GM06990 (cell line): ENCODE measurements around the gene RPS6KA3.
"Not testable (repeated sequence)": the region's sequence is repeated elsewhere in the genome, so short reads cannot be mapped to it uniquely, and the experiment has no call there.

Source experiments
- DNase-seq: peaks from one replicate; pipeline ENCODE4 v3.0.0-alpha.2; 2011; ENCODE audit not compliant: insufficient read length; ENCODE audit errors: extremely low read depth
- H3K27me3 ChIP-seq: replicated peaks from 2 replicates; pipeline ENCODE4 v1.6.0; 2011; ENCODE audit warnings: low read length; ENCODE audit not compliant: control insufficient read depth, insufficient read depth
- H3K36me3 ChIP-seq: 2 replicates; pipeline ENCODE4 v1.5.1; 2011; ENCODE audit warnings: low read length; ENCODE audit not compliant: control insufficient read depth, insufficient read depth
- H3K4me3 ChIP-seq: replicated peaks from 2 replicates; pipeline ENCODE4 v1.5.1; 2011; ENCODE audit warnings: low read depth, mild to moderate bottlenecking, control low read depth, low read length
- CTCF ChIP-seq: IDR thresholded peaks from 2 replicates; pipeline ENCODE4 v1.5.1; 2011; ENCODE audit warnings: low read length, control low read depth, mild to moderate bottlenecking, inconsistent platforms; ENCODE audit not compliant: insufficient read depth, poor library complexity, severe bottlenecking

Gene RPS6KA3

DNA sequence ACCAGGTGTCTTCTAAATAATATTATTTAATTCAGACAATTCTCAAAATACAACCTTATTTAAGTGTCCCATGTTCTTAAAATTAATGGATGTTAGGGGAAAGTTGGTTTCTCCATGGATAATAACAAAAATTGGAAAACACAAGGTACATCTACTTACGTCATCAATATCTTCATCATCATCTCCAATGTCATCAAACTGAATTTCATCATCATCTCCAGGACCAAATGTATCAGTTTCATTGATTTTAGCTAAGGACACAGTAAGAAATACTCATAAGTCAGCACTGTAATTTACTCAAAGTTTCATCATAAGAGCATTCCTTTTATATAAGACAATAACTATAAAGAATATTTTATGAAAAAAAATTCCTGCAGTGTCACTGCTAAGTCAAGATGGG lies 136.4 kb downstream of the RPS6KA3 start:
- Histone ChIP-seq H3K27me3 (no peaks in the 10 kb centered on the region), H3K36me3 (no peaks in the 10 kb centered on the region; the same call in none of the 2 replicates), H3K4me3 (no peak overlapping the region)
- no peak for TF ChIP-seq CTCF
- DNase-seq = no peak

- no peak for DNase-seq
- Histone ChIP-seq H3K27me3 (no peaks in the 10 kb centered on the region), H3K36me3 (peaks cover 3% of the 10 kb centered on the region), H3K4me3 (no peak overlapping the region)
- TF ChIP-seq CTCF = no peak
These were observed 137.2 kb downstream of the RPS6KA3 start for GRCh38 chrX:20129547-20129946.

DNA sequence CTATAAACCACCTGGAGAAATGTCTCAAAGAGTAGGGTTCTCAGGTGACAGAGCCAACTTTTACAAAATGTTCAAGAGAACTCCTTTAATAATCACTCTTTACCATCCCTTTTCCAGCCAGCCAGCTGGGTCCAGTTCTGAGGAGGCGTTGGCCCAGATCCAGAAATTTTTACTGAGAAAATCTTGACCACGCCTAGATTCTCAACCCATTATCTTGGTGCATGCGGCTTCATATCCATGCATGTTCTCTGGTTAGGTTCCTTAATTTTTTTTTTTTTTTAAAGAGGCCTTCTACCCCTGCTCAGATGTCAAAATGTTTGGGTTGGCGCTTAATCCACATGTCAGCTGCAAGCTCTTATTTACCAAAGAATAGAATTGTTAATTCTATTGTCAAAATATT lies 138.0 kb downstream of the RPS6KA3 start:
- Histone ChIP-seq H3K27me3 (no peaks in the 10 kb centered on the region), H3K36me3 (peaks cover 3% of the 10 kb centered on the region), H3K4me3 (no peak overlapping the region)
- DNase-seq = no peak
- no peak for TF ChIP-seq CTCF

- H3K27me3 ChIP-seq, DNase-seq, H3K36me3 ChIP-seq, H3K4me3 ChIP-seq: not testable (repeated sequence)
- peak; percentile 14 for TF ChIP-seq CTCF
These were observed 139.3 kb downstream of the RPS6KA3 start for GRCh38 chrX:20127440-20127839.

DNA sequence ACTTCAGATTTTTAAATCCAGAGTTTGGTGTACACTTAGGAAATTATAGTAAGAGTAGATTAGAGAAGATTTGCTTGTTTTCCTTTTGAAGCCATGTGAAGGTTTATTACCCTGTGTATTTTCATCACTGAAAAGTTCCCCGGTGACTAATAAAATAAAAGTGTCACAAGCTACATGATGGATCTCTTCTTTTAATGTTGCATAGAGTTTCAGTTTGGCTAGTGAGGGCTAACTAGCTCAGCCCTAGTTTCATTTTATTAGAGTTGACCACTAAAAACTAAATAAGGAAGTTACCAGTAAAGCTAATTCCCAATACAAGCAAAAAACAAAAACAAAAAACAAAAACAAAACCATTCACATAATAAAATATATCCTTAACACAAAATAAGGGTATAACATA lies 139.9 kb downstream of the RPS6KA3 start:
- DNase-seq, H3K4me3 ChIP-seq, H3K36me3 ChIP-seq, H3K27me3 ChIP-seq: not testable (repeated sequence)

DNA sequence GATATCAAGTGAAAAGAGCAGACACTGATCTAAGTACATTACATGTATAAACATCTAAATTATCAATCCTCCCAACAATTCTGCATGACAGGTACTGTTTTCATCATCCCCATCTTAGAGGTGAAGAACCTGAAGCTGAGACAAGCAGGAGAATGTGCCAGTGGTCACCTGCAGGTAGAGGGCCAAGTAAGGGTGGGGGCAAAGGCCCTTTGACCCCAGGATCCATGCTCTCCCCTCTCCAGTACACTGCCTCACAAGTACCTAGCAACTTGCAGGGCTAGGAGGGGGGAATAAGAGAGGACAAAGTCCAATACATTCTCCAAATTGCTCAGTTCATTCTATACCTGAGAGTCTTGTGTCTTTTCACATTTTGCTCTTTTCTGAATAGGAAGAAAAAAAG lies 141.7 kb downstream of the RPS6KA3 start:
- Histone ChIP-seq H3K27me3 (no peaks in the 10 kb centered on the region), H3K4me3 (no peak overlapping the region), H3K36me3 (peaks cover 3% of the 10 kb centered on the region)
- no peak for DNase-seq
- no peak for TF ChIP-seq CTCF
